HG03469 (cell line): ENCODE measurements around the gene RABL2B.

Experiments used
- ATAC-seq: cut with Tn5 transposase; IDR thresholded peaks from one replicate; pipeline ENCODE4 v1.9.1; 2021; ENCODE audit warnings: mild to moderate bottlenecking, moderate library complexity, moderate number of reproducible peaks; ENCODE audit not compliant: unreplicated experiment

RABL2B gene

DNA sequence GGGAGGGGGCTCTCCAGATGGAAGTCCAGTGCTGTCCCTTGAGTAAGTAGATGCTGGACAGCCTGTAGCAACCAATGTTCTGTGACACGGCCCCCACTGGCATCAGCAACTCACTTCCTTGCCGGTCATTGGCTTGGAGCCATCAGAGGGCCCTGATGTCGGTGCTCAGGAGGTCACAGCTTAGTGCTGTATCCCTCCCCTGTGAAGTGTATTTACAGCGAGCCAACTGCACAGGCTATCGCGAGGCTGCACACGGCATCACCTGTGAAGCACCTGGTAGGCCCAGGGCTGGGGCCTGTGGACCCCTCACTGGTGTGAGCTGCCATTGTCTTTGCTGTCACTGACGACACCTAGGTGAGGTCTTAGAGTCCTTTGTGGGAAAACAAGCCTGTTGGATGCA lies 58.8 kb downstream of the RABL2B start:
- ATAC-seq: no peak

GRCh38 chr22:50723991-50724390 lies 59.4 kb downstream of the RABL2B start:
- ATAC-seq: no peak

- no peak for ATAC-seq
Observed at GRCh38 chr22:50722716-50723428, 60.6 kb downstream of the RABL2B start.

GRCh38 chr22:50722048-50722701 lies 61.3 kb downstream of the RABL2B start:
- ATAC-seq: no peak

DNA sequence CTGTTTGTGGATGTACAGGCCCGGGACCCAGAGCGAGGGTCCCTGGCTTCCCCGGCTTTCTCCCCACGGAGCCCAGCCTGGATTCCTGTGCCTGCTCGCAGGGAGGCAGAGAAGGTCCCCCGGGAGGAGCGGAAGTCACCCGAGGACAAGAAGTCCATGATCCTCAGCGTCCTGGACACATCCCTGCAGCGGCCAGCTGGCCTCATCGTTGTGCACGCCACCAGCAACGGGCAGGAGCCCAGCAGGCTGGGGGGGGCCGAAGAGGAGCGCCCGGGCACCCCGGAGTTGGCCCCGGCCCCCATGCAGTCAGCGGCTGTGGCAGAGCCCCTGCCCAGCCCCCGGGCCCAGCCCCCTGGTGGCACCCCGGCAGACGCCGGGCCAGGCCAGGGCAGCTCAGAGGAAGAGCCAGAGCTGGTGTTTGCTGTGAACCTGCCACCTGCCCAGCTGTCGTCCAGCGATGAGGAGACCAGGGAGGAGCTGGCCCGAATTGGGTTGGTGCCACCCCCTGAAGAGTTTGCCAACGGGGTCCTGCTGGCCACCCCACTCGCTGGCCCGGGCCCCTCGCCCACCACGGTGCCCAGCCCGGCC lies 62.1 kb downstream of the RABL2B start:
- ATAC-seq: no peak

GRCh38 chr22:50720301-50721256 lies 62.9 kb downstream of the RABL2B start:
- no peak for ATAC-seq

- ATAC-seq: no peak
Observed at GRCh38 chr22:50719814-50720300, 63.6 kb downstream of the RABL2B start.

DNA sequence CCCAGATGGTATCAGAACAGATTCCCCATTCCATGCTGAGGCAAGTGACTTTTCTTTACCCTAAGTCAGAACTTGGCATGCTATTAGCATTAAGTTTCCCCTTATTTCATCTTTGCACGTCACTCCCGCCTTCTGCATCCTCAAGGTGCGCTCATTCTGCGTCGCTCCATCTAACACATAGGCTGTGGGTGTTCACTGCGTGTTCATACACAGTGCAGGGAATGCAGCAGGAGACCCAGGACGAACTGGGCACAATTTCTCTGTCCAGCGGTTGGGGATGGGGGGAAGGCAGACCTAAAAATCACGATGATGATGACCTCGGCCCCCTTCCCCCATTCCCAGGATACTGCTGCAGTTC lies 65.1 kb downstream of the RABL2B start:
- no peak for ATAC-seq

DNA sequence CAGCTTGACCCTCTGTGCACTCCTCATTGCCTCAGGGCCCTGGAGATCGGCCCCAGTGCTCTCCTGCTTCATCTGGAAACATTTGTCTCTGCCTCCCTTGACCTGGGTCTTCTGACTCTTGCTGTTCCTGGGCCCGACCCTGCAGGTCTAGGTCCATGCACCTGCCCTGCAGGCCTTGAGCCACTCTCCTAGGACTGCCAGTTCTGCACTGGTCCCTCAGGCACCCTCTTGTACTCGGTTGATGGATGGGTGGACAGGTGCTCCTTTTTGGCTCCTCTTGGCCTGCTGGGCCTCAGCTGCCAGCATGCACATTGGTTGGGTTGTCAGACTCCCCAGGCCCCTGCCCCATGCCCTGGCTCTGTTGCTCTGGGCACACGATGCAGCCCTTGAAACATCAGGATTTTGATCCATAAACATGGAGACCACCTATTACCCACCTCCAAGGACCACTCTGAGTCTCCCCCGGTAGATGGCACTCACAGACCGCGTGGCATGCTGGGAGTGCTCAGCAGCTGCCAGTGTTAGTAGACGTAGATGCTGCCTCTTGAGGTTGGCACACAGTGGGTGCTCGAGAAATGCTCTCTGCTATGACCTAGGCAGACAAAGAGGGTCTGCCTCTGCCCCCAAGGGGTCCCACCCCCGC lies 65.6 kb downstream of the RABL2B start:
- no peak for ATAC-seq
